GM19238 (cell line): ENCODE results near the gene HCFC2.

Source experiments
- DNase-seq: peaks from one replicate; pipeline ENCODE4 v3.0.0; 2011; ENCODE audit warnings: low spot score; ENCODE audit not compliant: insufficient read length

Gene HCFC2

DNA sequence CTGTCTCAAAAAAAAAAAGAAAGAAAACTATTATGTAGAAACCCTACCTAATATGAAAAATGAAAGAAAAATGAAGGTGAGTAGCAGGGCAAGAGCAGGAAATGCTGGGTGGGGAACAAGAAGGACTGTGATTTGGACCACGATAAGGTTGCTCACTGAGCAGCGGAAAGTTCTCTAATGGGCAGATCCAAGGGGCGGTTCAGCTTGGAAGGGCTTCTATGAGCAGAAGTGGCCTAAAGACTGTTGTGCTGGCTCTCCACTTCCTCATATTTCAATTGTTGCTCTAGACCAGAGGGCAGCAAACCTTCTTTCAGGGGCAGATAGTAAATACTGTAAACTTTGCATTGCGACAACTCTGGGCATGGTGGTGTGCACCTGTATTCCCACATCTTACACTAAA lies 90.0 kb downstream of the HCFC2 start:
- DNase-seq: no peak

DNA sequence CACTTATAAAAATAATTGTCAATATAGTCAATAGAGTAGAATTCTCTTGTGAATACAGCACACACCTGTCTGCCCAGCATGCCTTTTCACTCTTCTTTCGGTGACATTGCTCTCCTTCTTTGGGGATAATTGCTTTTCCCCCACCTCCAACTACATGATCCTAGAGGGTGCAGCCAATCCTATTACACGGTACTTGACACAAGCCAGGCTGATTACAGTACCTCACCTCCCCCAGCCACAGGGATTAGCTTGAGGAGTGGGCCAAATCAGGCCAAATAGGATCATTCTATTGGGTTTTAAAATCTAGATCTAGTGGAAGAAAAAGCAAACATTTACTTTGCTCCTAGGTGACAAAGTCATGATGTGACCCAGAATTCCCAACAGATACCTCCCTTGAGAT lies 90.5 kb downstream of the HCFC2 start:
- DNase-seq: no peak
